Smooth muscle cell (in vitro differentiated cells): ENCODE measurements around the gene ORM1. TPM values are rescaled to one million over a fixed set of nuclear protein-coding genes. Genes with fewer than 3 reads are reported as not detected.

Source experiments
- DNase-seq: peaks from one replicate; lab custom pipeline; 2025; ENCODE audit not compliant: unreplicated experiment; lab: John Stamatoyannopoulos, UW
- H2AFZ ChIP-seq: fragments of 200-600 bp; sonication (generic); 2 replicates; pipeline ENCODE4 v1.6.0; 2016; ENCODE audit warnings: antibody characterized with exemption, low read depth, mild to moderate bottlenecking
- H3F3A ChIP-seq: fragments of 200-600 bp; sonication (generic); 2 replicates; pipeline ENCODE4 v1.6.0; 2017; ENCODE audit warnings: antibody characterized with exemption, low read depth
- H3K27ac ChIP-seq: fragments of 200-600 bp; sonication (generic); 2 replicates; pipeline ENCODE4 v1.5.1; 2016; ENCODE audit warnings: low read depth, mild to moderate bottlenecking
- H3K27me3 ChIP-seq: fragments of 200-600 bp; sonication (generic); 2 replicates; pipeline ENCODE4 v1.6.1; 2016; ENCODE audit warnings: low read depth, mild to moderate bottlenecking
- H3K36me3 ChIP-seq: fragments of 200-600 bp; sonication (generic); 2 replicates; pipeline ENCODE4 v1.5.1; 2016; ENCODE audit warnings: low read depth
- H3K4me1 ChIP-seq: fragments of 200-600 bp; sonication (generic); 2 replicates; pipeline ENCODE4 v1.5.1; 2016; ENCODE audit warnings: low read depth
- H3K4me2 ChIP-seq: fragments of 200-600 bp; sonication (generic); 2 replicates; pipeline ENCODE4 v1.6.0; 2016; ENCODE audit warnings: mild to moderate bottlenecking
- H3K4me3 ChIP-seq: fragments of 200-600 bp; sonication (generic); 2 replicates; pipeline ENCODE4 v1.5.1; 2016; ENCODE audit warnings: mild to moderate bottlenecking
- H3K79me2 ChIP-seq: fragments of 200-600 bp; sonication (generic); 2 replicates; pipeline ENCODE4 v1.6.0; 2016; ENCODE audit warnings: low read depth, mild to moderate bottlenecking
- H3K9ac ChIP-seq: fragments of 200-600 bp; sonication (generic); 2 replicates; pipeline ENCODE4 v1.6.0; 2016; ENCODE audit warnings: low read depth
- H3K9me3 ChIP-seq: fragments of 200-600 bp; sonication (generic); replicated peaks from 2 replicates; pipeline ENCODE4 v1.5.1; 2016; ENCODE audit warnings: low read depth
- H4K20me1 ChIP-seq: fragments of 200-600 bp; sonication (generic); 2 replicates; pipeline ENCODE4 v1.6.0; 2016; ENCODE audit warnings: low read depth
- CTCF ChIP-seq: fragments of 200-600 bp; sonication (generic); IDR thresholded peaks from 2 replicates; pipeline ENCODE4 v1.5.1; 2017; ENCODE audit warnings: borderline replicate concordance, mild to moderate bottlenecking, antibody characterized with exemption; ENCODE audit not compliant: insufficient read depth, poor library complexity, severe bottlenecking
- WGBS: methylation state at CpG from one replicate; pipeline ENCODE4 v1.1.7; 2016; ENCODE audit warnings: low lambda C conversion rate; 5-methylcytosine and 5-hydroxymethylcytosine counted together
- polyA plus RNA-seq: library from polyadenylated mRNA; unstranded; fragments of >200 nt; fragmentation: Nextera tagmentation; extraction: Ambion mirVana; gene quantifications from 2 replicates; pipeline ENCODE4 v1.2.1, GENCODE V29; 2016
- total RNA-seq: library from RNA; depleted of rRNA; stranded (reverse); fragments of >200 nt; gene quantifications from 2 replicates; pipeline ENCODE4 v1.2.3, GENCODE V29; 2014

ORM1 gene
- total and polyA plus RNA-seq, 2 experiments from 2014 or later: 0.74 TPM; not detected in 1

GRCh38 chr9:114299286-114300152 is 23.4 kb upstream of the ORM1 start:
- Histone ChIP-seq H3K27ac (no peak overlapping the region), H3K9ac (no peak overlapping the region), H3K27me3 (no peaks in the 10 kb centered on the region), H3K4me2 (no peak overlapping the region), H3K9me3 (no peaks in the 10 kb centered on the region), H3K79me2 (no peaks in the 10 kb centered on the region), H3K4me3 (no peak overlapping the region), H3K36me3 (peaks cover 49% of the 10 kb centered on the region), H3F3A (no peaks in the 10 kb centered on the region), H3K4me1 (no peaks in the 10 kb centered on the region), H2AFZ (no peak overlapping the region), H4K20me1 (no peaks in the 10 kb centered on the region)
- no peak for DNase-seq
- TF ChIP-seq CTCF: no peak
- WGBS: 97% methylated on average over 15 of the region's 15 CpGs

DNA sequence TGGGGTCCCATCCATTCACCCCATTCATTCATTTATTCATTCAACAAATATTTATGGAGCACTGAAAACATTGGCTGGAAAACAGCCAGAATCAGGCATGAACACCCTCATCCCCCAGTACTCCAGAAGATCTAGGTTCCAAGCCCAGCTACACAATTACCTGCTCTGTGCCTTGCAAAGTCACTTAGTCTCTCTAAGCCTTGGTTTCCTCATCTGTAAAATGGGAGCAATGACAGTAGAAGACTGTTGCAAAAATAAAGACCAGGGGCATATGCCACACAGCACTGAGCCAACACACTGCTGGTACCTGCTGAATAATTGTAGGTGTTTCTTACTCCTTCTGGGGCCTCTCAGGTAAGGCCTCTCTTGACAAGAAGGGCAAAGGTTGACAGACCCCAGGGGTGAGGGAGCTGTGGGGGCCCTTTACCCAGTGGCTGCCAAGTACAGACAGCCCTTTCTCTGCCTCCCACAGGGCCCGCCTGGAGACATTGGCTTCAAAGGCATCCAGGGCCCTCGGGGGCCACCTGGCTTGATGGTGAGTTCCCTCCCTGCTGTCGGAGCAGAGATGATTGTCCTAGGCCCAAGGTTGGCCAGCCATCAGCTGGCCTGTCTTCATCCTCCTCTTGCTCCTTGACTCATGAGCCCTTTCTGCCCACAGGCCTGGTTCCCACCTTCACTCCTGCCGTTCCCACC is 22.6 kb upstream of the ORM1 start:
- Histone ChIP-seq H3K9ac (no peak overlapping the region), H3K4me2 (no peak overlapping the region), H2AFZ (no peak overlapping the region), H3K27me3 (no peaks in the 10 kb centered on the region), H3K4me3 (no peak overlapping the region), H3K36me3 (peaks cover 41% of the 10 kb centered on the region), H3K79me2 (no peaks in the 10 kb centered on the region), H3F3A (no peaks in the 10 kb centered on the region), H3K4me1 (no peaks in the 10 kb centered on the region), H3K9me3 (no peaks in the 10 kb centered on the region), H4K20me1 (no peaks in the 10 kb centered on the region), H3K27ac (no peak overlapping the region)
- DNase-seq: no peak
- no peak for TF ChIP-seq CTCF
- 100% methylated on average over 4 of the region's 4 CpGs for WGBS

DNA sequence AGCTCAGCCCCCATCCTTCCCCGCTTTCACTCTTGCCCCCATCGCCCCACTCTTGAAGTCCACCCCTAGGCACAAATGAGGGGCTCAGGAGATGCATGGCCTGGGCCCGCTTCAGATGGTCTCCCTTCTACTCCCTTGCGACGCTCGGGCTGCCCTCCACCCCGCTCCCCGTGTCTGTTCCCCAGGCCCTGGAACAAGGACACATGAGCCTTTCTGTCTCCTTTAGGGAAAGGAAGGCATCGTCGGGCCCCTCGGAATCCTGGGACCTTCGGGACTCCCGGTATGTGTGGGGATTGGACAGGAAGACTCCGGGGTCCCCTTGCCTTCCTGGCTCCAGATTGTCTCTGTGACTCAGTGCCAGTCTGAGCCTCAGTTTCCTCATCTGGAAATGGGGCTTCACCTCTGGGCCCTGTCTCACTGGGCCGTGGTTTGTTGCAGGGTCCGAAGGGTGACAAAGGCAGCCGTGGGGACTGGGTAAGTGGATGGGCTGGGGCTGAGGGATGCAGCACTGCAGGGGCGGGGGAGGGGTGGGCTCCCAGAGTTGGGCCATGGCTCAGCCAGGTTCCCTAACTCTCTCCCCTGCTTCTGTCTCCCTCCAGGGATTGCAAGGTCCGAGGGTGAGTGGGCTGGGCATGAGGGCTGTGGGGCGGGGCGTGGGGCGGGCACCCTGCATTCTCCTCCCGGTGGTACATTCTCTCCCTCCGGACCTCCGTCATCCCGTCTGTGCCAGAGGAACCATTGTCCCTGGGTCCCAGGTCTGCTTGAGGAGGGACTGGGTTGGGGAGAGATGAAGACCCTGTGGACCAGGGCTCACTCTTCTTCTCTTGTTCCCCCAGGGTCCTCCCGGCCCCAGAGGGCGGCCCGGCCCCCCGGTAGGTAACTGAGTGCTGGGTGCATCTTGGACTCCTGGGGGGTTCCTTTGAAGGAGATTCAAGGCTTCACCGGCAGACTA is 21.8 kb upstream of the ORM1 start:
- no peaks in the 10 kb centered on the region for H3K9me3 ChIP-seq
- H3F3A ChIP-seq: no peaks in the 10 kb centered on the region
- no peaks in the 10 kb centered on the region for H3K27me3 ChIP-seq
- H3K4me1 ChIP-seq: no peaks in the 10 kb centered on the region
- WGBS: 96% methylated on average over 29 of the region's 31 CpGs
- no peaks in the 10 kb centered on the region for H4K20me1 ChIP-seq
- no peak overlapping the region for H3K4me2 ChIP-seq
- H2AFZ ChIP-seq: no peak overlapping the region
- DNase-seq: no peak
- H3K36me3 ChIP-seq: peaks cover 33% of the 10 kb centered on the region
- H3K4me3 ChIP-seq: no peak overlapping the region
- TF ChIP-seq CTCF: no peak
- no peak overlapping the region for H3K9ac ChIP-seq
- H3K27ac ChIP-seq: no peak overlapping the region
- H3K79me2 ChIP-seq: no peaks in the 10 kb centered on the region
